ENCODE results near the gene COG4.

COG4 gene

DNA sequence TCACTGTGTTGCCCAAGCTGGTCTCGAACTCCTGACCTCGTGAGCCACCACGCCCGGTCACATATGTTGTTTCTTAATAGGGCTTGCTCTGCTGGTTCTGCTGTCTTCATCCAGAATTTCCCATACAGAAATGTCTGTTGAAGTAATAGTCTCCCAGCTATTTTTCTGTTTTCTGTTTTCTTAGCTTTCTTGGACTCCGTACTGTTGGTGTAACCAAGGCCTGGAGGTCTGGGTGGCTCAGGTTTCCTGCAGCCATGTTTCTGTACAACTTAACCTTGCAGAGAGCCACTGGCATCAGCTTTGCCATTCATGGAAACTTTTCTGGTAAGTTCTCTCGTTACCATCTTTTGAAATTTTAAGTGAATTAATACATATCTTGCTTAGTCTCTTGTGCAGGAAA lies 3.0 kb upstream of the COG4 start:
- no peak for DNase-seq

DNA sequence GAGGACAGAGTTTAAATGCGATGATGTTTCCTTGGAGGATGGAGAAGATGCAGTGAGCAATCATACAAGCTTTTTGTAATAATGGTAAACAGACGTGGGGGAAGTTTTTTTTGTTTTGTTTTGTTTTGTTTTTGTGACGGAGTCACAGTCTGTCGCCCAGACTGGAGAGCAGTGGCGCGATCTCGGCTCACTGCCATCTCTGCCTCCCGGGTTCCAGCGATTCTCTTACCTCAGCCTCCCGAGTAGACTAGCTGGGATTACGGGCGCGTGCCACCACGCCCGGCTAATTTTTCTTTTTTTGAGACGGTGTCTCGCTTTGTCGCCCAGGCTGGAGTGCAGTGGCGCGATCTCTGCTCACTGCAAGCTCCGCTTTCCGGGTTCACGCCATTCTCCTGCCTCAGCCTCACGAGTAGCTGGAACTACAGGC lies 1.1 kb upstream of the COG4 start:
- peak in 1 of 2 experiments; percentile 38 for DNase-seq

DNA sequence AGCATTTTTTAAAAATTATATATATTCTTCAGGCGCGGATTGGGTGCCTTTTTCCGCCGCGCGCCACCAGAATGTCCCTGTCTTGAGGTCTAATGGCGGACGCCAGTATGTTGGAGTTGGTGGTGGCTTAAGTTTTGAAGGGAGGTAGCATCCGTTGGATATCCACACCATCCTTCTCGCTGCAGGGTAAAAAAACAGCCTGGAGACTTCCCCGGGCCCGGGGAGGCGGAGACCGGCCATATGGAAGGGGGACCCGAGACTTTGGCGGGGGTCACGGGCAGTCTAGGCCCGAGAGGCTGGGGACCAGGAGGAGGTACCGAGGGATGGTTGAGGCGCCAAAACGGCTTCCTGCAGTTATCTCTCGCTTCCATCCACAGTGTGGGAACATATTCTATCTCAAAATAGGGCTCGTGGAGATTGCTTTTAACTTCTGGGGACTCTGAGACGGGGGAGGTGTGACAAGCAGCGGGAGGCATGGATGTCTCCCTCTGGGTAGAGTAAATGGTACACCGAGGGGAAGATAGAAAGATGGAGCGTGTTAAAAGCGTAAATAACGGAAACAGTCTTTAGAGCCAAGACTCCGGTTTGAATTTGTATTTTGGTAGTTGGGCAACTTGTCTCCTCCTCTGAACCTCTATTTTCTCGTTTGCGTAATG lies 517 bp upstream of the COG4 start, which contains the start of gene SF3B3:
Gene SF3B3 (plus strand): TSS at position 74 of the 656 bp plus-strand sequence. CDS start 2,841 bp downstream, outside the sequence.
- DNase-seq, result peak; percentile 83 to 86

- DNase-seq, result no peak
These were observed 908 bp downstream of the COG4 start for GRCh38 chr16:70522216-70523075.

DNA sequence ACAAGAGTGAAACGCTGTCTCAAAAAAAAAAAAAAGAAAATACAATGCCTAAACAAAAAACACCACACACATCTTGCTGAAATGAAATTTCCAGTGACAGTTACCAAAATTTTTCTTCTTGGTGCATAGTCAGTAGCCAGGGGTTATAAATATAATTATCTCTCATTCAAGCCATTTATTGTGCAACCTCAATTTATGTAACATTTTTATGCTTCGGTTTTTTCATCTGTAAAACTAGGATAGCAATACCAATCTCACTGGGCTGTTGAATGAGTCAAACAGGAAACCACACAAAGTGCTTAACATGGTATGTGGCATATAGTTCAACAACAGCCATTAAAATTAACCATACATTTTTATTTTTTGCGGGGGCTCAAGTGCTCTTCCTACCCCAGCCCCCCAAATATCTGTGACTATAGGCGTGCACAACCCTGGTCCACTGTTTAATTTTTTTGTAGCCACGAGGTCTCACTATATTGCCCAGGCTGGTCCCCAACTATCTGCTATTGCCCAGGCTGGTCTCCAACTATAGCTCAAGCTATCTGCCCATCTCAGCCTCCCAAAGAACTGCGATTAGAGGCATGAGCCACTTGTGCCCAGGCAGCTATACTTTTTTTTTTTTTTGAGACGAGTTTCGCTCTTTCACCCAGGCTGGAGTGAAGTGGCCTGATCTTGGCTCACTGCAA lies 2.6 kb downstream of the COG4 start:
- DNase-seq, result no peak

- no peak for DNase-seq
These were observed 10.9 kb downstream of the COG4 start for GRCh38 chr16:70512456-70512855.

DNA sequence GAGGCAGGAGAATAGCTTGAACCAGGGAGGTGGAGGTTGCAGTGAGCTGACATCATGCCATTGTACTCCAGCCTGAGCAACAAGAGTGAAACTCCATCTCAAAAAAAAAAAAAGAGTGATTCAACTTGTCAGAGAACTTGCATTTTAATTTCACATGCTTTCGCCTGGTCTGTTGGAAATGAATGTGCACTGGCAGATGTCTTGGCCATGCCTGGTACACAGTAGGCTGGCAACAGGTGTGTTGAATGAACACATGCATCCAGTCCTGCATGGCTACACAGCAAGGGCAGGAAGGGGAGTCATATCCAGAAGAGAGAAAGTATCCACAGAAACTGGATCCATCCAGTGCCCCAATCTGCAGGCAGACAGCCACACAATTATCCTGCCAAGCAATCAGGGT lies 11.5 kb downstream of the COG4 start:
- DNase-seq, result no peak

DNA sequence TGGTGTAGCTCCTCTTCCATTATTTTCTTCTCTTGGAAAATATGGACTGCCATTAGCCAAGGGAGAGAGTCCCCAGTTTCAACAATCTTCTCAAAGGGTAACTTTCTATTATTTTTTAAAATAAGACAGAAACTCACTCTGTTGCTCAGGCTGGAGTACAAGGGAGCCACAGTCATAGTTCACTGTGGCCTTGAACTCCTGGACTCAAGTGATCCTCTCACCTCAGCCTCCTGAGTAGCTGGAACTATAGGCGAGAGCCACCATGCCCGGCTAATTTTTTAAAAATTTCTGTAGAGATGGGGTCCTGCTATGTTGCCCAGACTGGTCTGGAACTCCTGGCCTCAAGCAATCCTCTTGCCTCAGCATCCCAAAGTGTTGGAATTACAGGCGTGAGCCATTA lies 13.1 kb downstream of the COG4 start:
- no peak for DNase-seq

- peak in 1 of 2 experiments; percentile 16 for DNase-seq
These were observed 14.6 kb downstream of the COG4 start for GRCh38 chr16:70508752-70509151.

- no peak for DNase-seq
These were observed 26.8 kb downstream of the COG4 start for GRCh38 chr16:70496513-70496912.

DNA sequence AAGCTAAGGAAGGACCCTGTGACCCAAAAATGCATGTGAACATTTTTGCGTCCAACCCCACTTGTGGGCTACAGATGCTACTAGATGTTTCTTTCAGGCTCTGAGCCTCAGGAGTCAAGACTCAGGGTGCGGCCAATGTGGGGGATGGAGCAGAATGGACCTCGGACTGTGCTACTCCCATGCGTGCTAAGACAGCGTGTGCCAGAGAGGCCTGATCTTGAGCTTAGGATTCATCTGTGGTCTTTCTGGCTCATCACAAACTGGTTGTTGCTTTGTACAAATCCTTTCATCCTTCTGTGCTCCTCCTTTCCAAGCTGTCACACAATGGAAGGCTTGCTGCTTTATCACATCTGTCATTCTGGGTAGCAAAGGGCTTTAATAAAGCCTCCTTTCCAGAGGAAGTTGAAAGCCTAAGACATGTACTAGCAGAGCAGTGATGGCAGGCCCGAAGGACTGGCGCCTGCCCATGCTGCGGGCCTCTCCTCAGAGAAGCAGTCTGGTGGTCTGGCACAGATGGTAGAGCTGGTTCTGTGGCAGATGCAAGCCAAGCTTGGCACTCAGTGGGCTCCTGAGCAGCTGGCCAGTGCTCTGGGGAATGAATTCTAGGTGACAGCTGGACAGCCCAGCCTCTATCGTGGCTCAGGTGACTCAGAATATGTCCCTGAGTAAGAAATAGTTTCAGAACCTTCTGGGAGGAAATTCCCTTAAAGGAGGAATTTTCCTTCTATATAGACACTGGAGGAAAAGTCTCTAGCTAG lies 27.8 kb downstream of the COG4 start:
- peak; percentile 97 to 99 for DNase-seq

DNA sequence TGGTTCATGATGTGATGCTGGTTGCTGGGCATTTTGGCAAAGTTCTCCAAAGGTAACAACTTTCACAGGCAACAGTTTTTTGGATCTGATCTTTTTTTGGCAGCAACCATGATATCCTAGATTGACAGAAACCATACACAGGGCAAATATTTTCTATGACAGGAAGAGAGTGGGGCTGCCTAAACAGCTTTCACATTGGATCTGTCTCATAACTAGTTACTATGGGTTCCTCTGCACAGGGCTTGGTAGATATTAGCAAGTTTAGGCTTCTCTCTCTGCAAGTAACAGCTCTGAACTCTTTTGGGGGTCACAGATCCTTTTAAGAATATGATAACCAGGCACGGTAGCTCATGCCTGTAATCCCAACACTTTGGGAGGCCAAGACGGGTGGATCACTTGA lies 28.6 kb downstream of the COG4 start:
- no peak for DNase-seq

DNA sequence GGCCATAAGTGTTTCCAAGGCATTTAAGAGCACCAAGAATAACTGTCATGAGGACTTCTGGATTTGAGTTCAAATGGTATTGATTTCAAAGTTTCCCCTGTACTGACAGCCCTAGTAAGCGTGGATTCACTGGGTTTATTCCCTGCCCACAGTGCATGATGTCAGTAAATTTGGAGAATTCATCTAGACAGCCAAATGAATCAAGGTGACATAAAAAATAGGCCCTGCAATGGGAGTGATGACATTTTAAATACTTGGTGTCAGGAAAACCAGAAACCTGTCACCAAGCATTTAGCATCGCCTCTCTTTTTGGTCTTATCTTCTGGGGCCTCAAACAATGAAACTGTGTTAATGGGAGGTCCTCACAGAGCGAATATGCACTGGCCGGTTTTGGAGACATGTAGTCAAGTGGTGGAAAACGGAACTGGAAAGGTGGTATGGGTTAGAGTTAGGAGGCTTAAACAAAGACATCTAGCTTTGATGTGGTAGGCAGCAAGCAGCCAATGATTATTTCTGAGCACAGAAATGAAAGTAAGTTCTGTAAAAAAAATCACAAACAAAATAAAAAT lies 29.1 kb downstream of the COG4 start:
- DNase-seq, result no peak

DNA sequence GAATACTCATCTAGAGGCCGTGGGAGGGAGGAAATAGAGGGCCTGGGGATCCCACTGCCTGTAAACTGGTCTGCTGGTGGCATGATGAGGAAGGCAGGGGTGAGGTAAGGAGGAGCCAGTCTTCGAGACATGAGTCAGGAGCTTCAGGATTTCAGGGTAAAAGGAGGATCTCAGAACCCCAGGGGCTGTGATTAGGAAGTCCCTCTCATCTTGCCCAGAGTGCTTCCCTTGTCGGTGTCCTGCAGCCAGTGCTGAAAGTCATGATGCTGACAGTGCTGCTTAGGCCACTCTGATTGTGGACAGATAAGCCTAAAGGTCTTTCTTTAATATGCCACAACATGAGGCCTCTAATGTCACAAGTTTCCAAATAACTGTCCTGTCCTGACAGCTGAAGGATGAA lies 29.6 kb downstream of the COG4 start:
- no peak for DNase-seq

- DNase-seq, result peak; percentile 58 to 85
These were observed 33.1 kb downstream of the COG4 start for GRCh38 chr16:70490261-70490660.

DNA sequence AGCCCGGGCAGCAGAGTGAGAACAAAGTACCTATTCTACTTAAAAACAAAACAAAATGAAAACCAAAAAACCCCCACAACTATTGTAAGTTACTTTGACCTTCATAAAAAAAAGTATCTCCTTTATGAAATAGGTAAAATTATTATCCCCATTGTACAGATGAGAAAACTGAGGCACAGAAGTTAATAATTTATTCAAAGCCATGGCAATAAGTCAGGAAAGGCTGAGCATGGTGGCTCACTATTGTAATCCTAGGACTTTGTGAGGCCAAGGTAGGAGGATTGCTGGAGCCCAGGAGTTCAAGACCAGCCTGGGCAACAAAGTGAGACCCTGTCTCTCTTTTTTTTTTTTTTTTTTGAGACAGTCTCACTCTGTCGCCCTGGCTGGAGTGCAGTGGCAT lies 38.5 kb downstream of the COG4 start:
- no peak for DNase-seq

GRCh38 chr16:70483426-70483825 lies 39.9 kb downstream of the COG4 start:
- peak; percentile 94 to 98 for DNase-seq

GRCh38 chr16:70482624-70483023 lies 40.7 kb downstream of the COG4 start:
- no peak for DNase-seq

DNA sequence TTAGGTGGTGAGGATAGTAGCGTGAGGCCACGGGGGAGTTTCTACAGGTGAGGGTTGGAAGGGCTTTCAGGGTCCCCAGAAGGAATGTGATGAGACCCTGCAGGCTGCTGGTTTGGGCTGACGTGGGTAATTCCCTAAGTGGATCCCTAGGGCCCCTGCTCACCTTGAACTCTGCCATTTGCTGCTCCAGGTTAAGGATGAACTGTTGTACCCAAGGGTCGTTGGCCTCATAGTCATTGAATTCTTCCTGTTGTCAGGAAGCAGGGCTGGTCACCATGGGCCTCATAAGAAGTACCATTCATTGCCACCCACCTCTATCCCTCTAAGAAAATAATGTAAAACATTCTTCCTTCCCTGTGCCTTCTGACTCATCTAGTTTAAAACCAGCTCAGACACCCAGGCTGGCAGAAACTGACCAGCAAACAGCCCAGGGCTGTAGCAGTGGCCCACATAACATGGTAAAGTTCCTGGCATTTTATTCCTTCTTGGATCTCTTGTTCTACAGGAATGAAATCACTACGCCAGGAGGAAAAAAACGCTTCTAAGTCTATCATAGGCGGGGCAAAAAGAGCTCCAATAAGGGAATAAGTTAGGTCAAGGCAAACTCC lies 41.3 kb downstream of the COG4 start:
- DNase-seq, result no peak

- DNase-seq, result peak; percentile 51 to 82
These were observed 42.9 kb downstream of the COG4 start for GRCh38 chr16:70480127-70481105.

DNA sequence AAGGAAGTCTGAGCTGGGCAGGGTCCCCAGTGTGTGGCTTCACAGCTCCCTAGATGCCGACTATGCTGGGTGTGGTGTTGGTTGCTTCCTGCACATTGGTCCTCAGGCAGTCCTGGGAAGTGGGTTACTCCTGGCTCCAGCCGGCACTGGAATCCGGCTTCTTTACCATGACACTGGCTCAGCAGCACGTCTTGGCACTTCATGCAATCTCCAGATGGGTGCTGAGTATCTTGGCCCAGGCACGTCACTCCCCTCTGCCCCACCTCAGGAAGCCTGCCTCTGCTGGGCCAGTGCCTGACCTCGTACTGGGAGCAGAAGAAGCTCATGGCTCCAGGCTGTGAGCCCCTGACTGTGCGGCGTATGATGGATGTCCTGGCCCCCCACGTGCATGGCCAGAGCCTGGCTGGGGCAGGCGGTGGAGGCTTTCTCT lies 44.4 kb downstream of the COG4 start:
- peak in 1 of 2 experiments; percentile 28 for DNase-seq
